ENCODE measurements around the gene ACKR2. TPM values are rescaled to one million over a fixed set of nuclear protein-coding genes. Genes with fewer than 3 reads are reported as not detected.

Gene ACKR2
- polyA plus RNA-seq, 3 donors = 0.31 to 2.6 (median 1.7) TPM

- H3K27ac ChIP-seq (ENCODE audit: low read depth, low read length) = no peak overlapping the region
- WGBS, 3 donors = 40 to 77% (median 42%) methylated on average over 4 of the region's 4 CpGs
These were observed 38.5 kb downstream of the ACKR2 start for GRCh38 chr3:42847731-42848130.

GRCh38 chr3:42849017-42849416, 39.8 kb downstream of the ACKR2 start:
- WGBS, 3 donors = 96 to 99% (median 99%) methylated on average over 7 of the region's 7 CpGs
- H3K27ac ChIP-seq (ENCODE audit: low read depth, low read length) = no peak overlapping the region

- H3K27ac ChIP-seq (ENCODE audit: low read depth, low read length) = no peak overlapping the region
- WGBS, 3 donors = 93 to 95% (median 95%) methylated on average over 3 of the region's 3 CpGs
These were observed 41.0 kb downstream of the ACKR2 start for GRCh38 chr3:42850263-42850662.

- H3K27ac ChIP-seq (ENCODE audit: low read depth, low read length) = no peak overlapping the region
- WGBS, 3 donors = 87 to 95% (median 93%) methylated on average over 6 of the region's 6 CpGs
These were observed 42.1 kb downstream of the ACKR2 start for GRCh38 chr3:42851228-42851834.

DNA sequence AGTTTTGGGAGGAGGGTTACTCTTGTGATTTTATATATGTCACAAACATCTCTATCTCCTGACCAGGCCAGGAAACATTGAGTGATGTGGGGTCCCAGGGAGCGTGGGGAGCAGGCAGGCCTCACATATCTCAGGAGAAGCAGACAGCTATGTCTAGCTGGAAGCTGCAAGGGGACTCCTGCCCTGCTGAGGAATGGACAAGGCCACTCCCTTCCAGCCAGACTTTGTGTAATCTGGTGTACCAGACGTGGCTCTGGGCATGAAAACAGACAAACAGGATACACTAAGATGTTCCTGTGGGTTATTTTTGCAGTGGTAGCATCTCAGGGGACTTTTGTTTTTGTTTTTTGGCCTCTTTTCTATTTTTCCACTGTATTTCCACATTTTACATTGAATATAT, 43.2 kb downstream of the ACKR2 start:
- WGBS, 3 donors = 19 to 43% (median 29%) methylated on average over 2 of the region's 2 CpGs
- H3K27ac ChIP-seq (ENCODE audit: low read depth, low read length) = no peak overlapping the region

DNA sequence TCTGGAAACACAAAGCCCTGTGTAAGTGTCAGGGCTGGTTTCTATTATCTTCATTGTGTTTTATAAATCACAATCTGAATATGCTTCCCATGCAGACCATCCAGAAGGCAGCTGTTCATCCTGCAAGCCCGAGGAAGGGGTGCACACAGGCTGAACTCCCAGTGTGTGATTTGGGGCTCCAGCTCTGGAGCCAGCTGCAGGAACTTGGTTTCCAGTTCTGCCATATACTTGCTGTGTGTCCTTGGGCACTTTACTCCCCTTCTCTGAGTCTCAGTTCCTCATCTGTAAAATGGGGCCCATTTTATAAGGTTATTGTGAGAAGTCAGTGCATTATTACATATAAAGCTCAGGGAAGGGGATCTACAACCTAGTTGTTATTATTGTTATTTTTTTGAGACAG, 43.8 kb downstream of the ACKR2 start:
- WGBS, 3 donors = 72 to 85% (median 81%) methylated on average over 1 of the region's 1 CpG
- H3K27ac ChIP-seq (ENCODE audit: low read depth, low read length) = no peak overlapping the region

DNA sequence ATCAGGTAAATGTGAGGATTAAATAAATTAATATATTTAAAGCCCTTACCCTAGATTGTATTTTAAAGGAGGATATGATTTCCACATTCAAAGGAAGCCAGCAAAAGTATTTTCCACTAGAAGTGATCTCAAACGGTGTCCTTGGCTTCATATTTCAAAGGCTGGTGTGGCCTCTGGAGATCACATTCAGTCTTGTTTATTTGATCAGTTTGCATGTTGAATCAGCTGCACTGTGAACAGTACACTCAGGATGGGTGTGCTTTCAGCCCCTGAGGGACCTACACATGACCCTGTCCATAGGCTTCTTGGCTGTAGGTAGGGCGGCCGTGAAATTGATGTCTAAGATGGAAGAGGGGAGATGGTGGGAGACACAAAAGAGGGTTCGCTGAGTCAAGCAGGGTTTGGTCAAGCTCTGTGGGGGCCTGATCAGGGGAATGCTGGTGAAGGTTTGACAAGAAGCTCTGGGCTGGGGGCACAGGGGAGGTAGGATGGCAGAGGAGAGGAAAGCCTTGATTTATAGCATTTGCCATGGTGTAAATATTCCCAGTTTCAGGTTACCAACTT, 44.6 kb downstream of the ACKR2 start:
- WGBS, 3 donors = 62 to 87% (median 82%) methylated on average over 4 of the region's 4 CpGs
- H3K27ac ChIP-seq (ENCODE audit: low read depth, low read length) = no peak overlapping the region

DNA sequence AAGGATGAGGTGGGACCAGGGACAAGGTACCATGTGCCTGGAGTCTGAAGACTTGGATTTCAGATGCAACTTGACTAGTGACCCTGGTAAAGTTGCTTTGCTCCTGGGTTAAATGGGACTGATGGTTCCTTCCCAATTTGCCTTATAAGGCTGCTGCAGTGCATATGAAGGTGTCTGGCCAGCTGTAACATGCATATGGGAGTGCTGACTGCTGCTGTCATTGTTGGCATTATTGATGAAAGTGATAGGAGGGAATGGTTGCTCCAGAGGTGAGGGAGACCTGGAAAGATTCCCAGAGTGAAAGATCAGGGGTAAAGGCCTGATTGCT, 45.9 kb downstream of the ACKR2 start:
- H3K27ac ChIP-seq (ENCODE audit: low read depth, low read length) = no peak overlapping the region

- WGBS, 3 donors = 31 to 72% (median 64%) methylated on average over 4 of the region's 4 CpGs
- no peak overlapping the region for H3K27ac ChIP-seq (ENCODE audit: low read depth, low read length)
These were observed 46.5 kb downstream of the ACKR2 start for GRCh38 chr3:42855547-42856380.

DNA sequence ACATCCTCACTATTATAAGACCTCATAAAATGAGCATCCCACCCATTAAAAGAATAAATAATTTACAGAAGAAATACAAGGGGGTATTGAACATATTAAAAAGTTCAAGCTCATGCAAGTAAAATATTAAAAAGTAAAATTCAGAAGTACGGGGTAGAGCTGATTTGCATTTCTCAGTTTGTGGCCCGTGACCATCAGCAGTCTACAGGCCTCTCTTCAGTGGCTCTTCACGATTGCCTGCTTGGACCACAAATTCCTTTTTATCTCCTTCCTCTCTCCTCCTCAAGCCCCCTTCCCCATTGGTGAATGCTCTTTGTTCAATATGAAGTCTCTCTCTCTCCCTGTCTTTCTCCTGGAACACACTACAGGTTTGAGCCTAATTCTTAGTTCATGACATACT, 47.3 kb downstream of the ACKR2 start:
- WGBS, 3 donors = 88 to 92% (median 90%) methylated on average over 3 of the region's 3 CpGs

GRCh38 chr3:42864321-42864950, 55.2 kb downstream of the ACKR2 start:
- H3K27ac ChIP-seq (ENCODE audit: low read depth, low read length) = no peak overlapping the region
- WGBS, 3 donors = 92 to 94% (median 94%) methylated on average over 15 of the region's 15 CpGs

More for the DNA sequence above, 47.3 kb downstream of the ACKR2 start:
- H3K27ac ChIP-seq (ENCODE audit: low read depth, low read length) = no peak overlapping the region

DNA sequence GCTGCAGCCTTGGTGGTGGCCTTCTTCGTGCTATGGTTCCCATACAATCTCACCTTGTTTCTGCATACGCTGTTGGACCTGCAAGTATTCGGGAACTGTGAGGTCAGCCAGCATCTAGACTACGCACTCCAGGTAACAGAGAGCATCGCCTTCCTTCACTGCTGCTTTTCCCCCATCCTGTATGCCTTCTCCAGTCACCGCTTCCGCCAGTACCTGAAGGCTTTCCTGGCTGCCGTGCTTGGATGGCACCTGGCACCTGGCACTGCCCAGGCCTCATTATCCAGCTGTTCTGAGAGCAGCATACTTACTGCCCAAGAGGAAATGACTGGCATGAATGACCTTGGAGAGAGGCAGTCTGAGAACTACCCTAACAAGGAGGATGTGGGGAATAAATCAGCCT, 56.0 kb downstream of the ACKR2 start:
- 91 to 94% (median 94%) methylated on average over 8 of the region's 8 CpGs for WGBS, 3 donors
- H3K27ac ChIP-seq (ENCODE audit: low read depth, low read length) = no peak overlapping the region

- WGBS, 3 donors = 85 to 92% (median 88%) methylated on average over 7 of the region's 7 CpGs
- H3K27ac ChIP-seq (ENCODE audit: low read depth, low read length) = no peak overlapping the region
These were observed 57.9 kb downstream of the ACKR2 start for GRCh38 chr3:42867138-42867537.

- no peak overlapping the region for H3K27ac ChIP-seq (ENCODE audit: low read depth, low read length)
- WGBS, 3 donors = 79 to 84% (median 81%) methylated on average over 5 of the region's 5 CpGs
These were observed 59.6 kb downstream of the ACKR2 start for GRCh38 chr3:42868841-42869240.

DNA sequence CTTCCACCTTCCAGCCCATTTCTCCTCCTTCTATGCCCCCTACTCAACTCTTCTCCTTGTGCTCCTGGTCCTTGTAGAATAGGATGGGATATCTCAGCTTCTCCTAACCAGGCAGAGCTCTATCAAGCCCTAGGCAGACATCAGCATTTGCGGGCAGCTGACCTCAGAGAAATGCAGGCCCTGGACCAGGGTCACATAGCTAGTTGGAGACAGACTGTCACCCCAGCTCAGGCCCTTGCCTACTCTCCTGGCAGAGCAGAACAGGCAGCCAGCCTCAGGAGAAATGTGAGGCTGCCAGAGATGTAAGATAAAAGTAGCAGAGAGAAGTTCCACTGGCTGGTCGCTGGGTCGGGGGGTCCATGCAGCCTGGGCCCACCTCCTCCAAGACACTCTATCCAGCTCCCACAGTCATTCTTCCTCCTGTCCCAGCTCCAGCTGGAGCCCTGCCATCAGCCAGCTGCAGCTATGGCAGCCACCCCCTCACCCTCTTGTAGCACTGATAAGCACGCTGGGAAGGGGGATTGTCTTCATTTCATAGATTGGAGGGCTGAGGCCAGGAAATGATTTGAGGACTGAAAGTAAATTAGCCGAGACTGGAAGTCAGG, 62.4 kb downstream of the ACKR2 start:
- H3K27ac ChIP-seq (ENCODE audit: low read depth, low read length) = no peak overlapping the region
- 31 to 52% (median 49%) methylated on average over 5 of the region's 5 CpGs for WGBS, 3 donors

GRCh38 chr3:42872718-42873117, 63.5 kb downstream of the ACKR2 start:
- 71 to 100% (median 83%) methylated on average over 1 of the region's 1 CpG for WGBS, 3 donors

DNA sequence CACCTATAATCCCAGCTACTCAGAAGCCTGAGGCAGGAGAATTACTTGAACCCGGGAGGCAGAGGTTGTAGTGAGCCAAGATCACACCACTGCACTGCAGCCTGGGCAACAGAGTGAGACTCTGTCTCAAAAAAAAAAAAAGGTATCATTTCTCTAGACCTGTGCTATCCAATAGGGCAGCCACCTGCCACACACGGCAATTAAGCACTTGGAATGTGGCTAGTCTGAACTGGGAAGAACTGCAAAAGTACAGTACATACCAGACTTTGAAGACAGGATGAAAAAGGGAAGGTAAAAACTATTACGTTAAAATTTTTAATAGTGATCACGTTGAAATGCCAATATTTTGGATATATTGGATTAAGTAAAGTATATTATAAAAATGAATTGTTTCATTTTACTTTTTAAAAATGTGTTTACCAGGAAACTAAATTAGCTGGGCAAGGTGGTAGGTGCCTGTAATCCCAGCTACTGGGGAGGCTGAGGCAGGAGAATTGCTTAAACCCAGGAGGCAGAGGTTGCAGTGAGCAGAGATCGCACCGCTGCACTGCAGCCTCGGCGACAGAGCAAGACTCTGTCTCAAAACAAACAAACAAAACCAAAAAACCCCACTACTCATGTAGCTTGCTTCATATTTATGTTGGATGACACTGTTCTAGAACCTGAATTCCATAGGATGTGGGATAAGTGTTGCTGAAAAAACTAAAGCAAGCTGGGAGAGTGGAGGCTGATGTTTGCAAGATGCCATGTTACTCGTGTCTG, 64.2 kb downstream of the ACKR2 start:
- 82 to 88% (median 87%) methylated on average over 9 of the region's 9 CpGs for WGBS, 3 donors

More at GRCh38 chr3:42872718-42873117, 63.5 kb downstream of the ACKR2 start:
- no peak overlapping the region for H3K27ac ChIP-seq (ENCODE audit: low read depth, low read length)

DNA sequence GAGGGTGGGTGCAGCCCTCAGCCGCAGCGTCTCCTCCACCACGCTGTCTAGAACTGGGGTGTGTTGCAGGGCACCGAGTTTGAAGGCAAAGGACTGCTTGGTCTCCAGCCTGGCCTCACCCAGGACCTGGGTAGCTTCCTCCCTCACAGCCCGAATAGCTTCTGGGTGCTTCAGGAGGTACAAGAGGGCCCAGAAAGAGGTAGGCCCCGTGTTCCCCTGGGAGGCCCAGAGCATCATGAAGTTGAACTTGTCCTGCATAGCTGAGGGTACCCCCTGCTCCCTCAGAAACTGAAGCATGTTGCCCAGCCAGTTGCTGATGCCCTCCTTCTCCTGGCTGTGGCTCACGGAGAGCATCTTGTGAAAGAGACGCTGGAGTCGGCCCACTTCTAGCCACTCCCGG, 65.5 kb downstream of the ACKR2 start:
- H3K27ac ChIP-seq (ENCODE audit: low read depth, low read length) = no peak overlapping the region
- whole genome bisulfite sequencing, 3 donors = 90 to 92% (median 91%) methylated on average over 10 of the region's 10 CpGs

More for the DNA sequence above, 64.2 kb downstream of the ACKR2 start:
- H3K27ac ChIP-seq (ENCODE audit: low read depth, low read length) = no peak overlapping the region

Measured in adipose tissue (tissue), 3 donors.